ENCODE data around the gene MECP2. TPM values are rescaled to one million over a fixed set of nuclear protein-coding genes. Genes with fewer than 3 reads are reported as not detected.

The MECP2 gene
- total RNA-seq, 1 donor from 2014 or later: 26.7 TPM

- H3K9me3 Mint-ChIP-seq: peaks cover 28% of the 10 kb centered on the region
- peaks cover 32% of the 10 kb centered on the region for H3K36me3 Mint-ChIP-seq
- no peak overlapping the region for H3K4me2 ChIP-seq
- no peak overlapping the region for H3K4me3 ChIP-seq
- no peak overlapping the region for H3K27ac Mint-ChIP-seq
- no peaks in the 10 kb centered on the region for H3K27me3 ChIP-seq
- H3K4me1 Mint-ChIP-seq: peaks cover 4% of the 10 kb centered on the region
- no peak overlapping the region for H3K9ac ChIP-seq
- no peak overlapping the region for H3K27ac ChIP-seq
- no peaks in the 10 kb centered on the region for H3K36me3 ChIP-seq
- peaks cover 96% of the 10 kb centered on the region for H3K79me2 ChIP-seq (ENCODE audit: low read depth)
- TF ChIP-seq EZH2phosphoT487 (IDR thresholded peaks at IDR 0.05) (no peak), EZH2 (IDR thresholded peaks at IDR 0.05) (no peak), CTCF (IDR thresholded peaks at IDR 0.05) (no peak)
- no peaks in the 10 kb centered on the region for H3K4me1 ChIP-seq
- DNase-seq (ENCODE audit: low spot score): no peak
- H3K9me3 ChIP-seq (ENCODE audit: low read depth): no peaks in the 10 kb centered on the region
- H2AFZ ChIP-seq (replicated peaks): no peak overlapping the region
- no peaks in the 10 kb centered on the region for H3F3A ChIP-seq (ENCODE audit: low read depth)
- H4K20me1 ChIP-seq (ENCODE audit: low read depth): peaks cover 20% of the 10 kb centered on the region
- H3K27me3 Mint-ChIP-seq (ENCODE audit: insufficient read depth, low read depth): no peaks in the 10 kb centered on the region
- no peak overlapping the region for H3K4me3 Mint-ChIP-seq
Measured at GRCh38 chrX:154083126-154083517, 14.4 kb downstream of the MECP2 start.

GRCh38 chrX:154082396-154083125, 15.0 kb downstream of the MECP2 start:
- Histone ChIP-seq H3K4me2 (no peak overlapping the region), H3K36me3 (no peaks in the 10 kb centered on the region), H2AFZ (replicated peaks) (no peak overlapping the region), H3K9me3 (ENCODE audit: low read depth) (no peaks in the 10 kb centered on the region), H3K9ac (no peak overlapping the region), H3K4me1 (no peaks in the 10 kb centered on the region), H3K27ac (no peak overlapping the region), H4K20me1 (ENCODE audit: low read depth) (peaks cover 20% of the 10 kb centered on the region), H3F3A (ENCODE audit: low read depth) (no peaks in the 10 kb centered on the region), H3K4me3 (no peak overlapping the region), H3K79me2 (ENCODE audit: low read depth) (peaks cover 95% of the 10 kb centered on the region), H3K27me3 (no peaks in the 10 kb centered on the region)
- H3K27ac Mint-ChIP-seq: no peak overlapping the region
- no peak for TF ChIP-seq EZH2 (IDR thresholded peaks at IDR 0.05)
- TF ChIP-seq EZH2phosphoT487 (IDR thresholded peaks at IDR 0.05): no peak
- no peak for TF ChIP-seq CTCF (IDR thresholded peaks at IDR 0.05)
- no peak overlapping the region for H3K4me3 Mint-ChIP-seq
- H3K4me1 Mint-ChIP-seq: peaks cover 4% of the 10 kb centered on the region
- no peaks in the 10 kb centered on the region for H3K27me3 Mint-ChIP-seq (ENCODE audit: insufficient read depth, low read depth)
- H3K9me3 Mint-ChIP-seq: peaks cover 26% of the 10 kb centered on the region
- DNase-seq (ENCODE audit: low spot score): no peak
- H3K36me3 Mint-ChIP-seq: peaks cover 29% of the 10 kb centered on the region

- Histone ChIP-seq H3K4me1 (no peaks in the 10 kb centered on the region), H4K20me1 (ENCODE audit: low read depth) (peaks cover 44% of the 10 kb centered on the region), H3K27me3 (no peaks in the 10 kb centered on the region), H3K27ac (no peak overlapping the region), H3K4me3 (no peak overlapping the region), H3K79me2 (ENCODE audit: low read depth) (peaks cover 97% of the 10 kb centered on the region), H3K4me2 (no peak overlapping the region), H3K36me3 (no peaks in the 10 kb centered on the region), H3F3A (ENCODE audit: low read depth) (no peaks in the 10 kb centered on the region), H3K9ac (no peak overlapping the region), H2AFZ (replicated peaks) (no peak overlapping the region), H3K9me3 (ENCODE audit: low read depth) (no peaks in the 10 kb centered on the region)
- TF ChIP-seq EZH2 (IDR thresholded peaks at IDR 0.05) (no peak), CTCF (IDR thresholded peaks at IDR 0.05) (no peak), EZH2phosphoT487 (IDR thresholded peaks at IDR 0.05) (no peak)
- peaks cover 21% of the 10 kb centered on the region for H3K9me3 Mint-ChIP-seq
- no peaks in the 10 kb centered on the region for H3K4me1 Mint-ChIP-seq
- no peak for DNase-seq (ENCODE audit: low spot score)
- no peak overlapping the region for H3K27ac Mint-ChIP-seq
- peaks cover 2% of the 10 kb centered on the region for H3K27me3 Mint-ChIP-seq (ENCODE audit: insufficient read depth, low read depth)
- peaks cover 22% of the 10 kb centered on the region for H3K36me3 Mint-ChIP-seq
- no peak overlapping the region for H3K4me3 Mint-ChIP-seq
Measured at GRCh38 chrX:154077101-154077500, 20.4 kb downstream of the MECP2 start.

All from neural progenitor cell (in vitro differentiated cells).